Neuronal stem cell (in vitro differentiated cells): ENCODE results near the gene SYCP2.
A peak's percentile ranks its signal among the peaks of the same experiment; 100 is the strongest.

Source experiments
- DNase-seq: peaks from one replicate; pipeline ENCODE4 v3.0.0-alpha.2; 2013; ENCODE audit warnings: low spot score
- H2AFZ ChIP-seq: one replicate; pipeline ENCODE4 v1.6.1; 2013; ENCODE audit warnings: mild to moderate bottlenecking, low read length, inconsistent platforms
- H2AK5ac ChIP-seq: 2 replicates; pipeline ENCODE4 v1.6.1; 2013; ENCODE audit warnings: low read depth, mild to moderate bottlenecking, inconsistent platforms, low read length, moderate library complexity, mixed read lengths
- H2BK120ac ChIP-seq: 2 replicates; pipeline ENCODE4 v1.6.1; 2013; ENCODE audit warnings: low read depth, mild to moderate bottlenecking, inconsistent platforms, low read length, moderate library complexity, mixed read lengths
- H2BK12ac ChIP-seq: one replicate; pipeline ENCODE4 v1.6.1; 2013; ENCODE audit warnings: low read length, inconsistent platforms
- H2BK15ac ChIP-seq: 2 replicates; pipeline ENCODE4 v1.6.1; 2013; ENCODE audit warnings: mild to moderate bottlenecking, low read length, inconsistent platforms, mixed read lengths
- H2BK5ac ChIP-seq: one replicate; pipeline ENCODE4 v1.6.1; 2013; ENCODE audit warnings: inconsistent platforms, mild to moderate bottlenecking, low read length, moderate library complexity
- H3K14ac ChIP-seq: one replicate; pipeline ENCODE4 v1.6.1; 2013; ENCODE audit warnings: low read length, inconsistent platforms
- H3K18ac ChIP-seq: 2 replicates; pipeline ENCODE4 v1.6.1; 2013; ENCODE audit warnings: low read length, inconsistent platforms
- H3K23ac ChIP-seq: 2 replicates; pipeline ENCODE4 v1.6.1; 2013; ENCODE audit warnings: low read depth, mild to moderate bottlenecking, mixed read lengths, low read length, inconsistent platforms; ENCODE audit not compliant: poor library complexity
- H3K27ac ChIP-seq: replicated peaks from 3 replicates; pipeline ENCODE4 v1.5.1; 2013; ENCODE audit warnings: low read length, inconsistent platforms
- H3K27me3 ChIP-seq, 3 experiments: 2 replicates each; pipeline ENCODE4 v1.6.1; 2013; ENCODE audit warnings: low read length in 3 of 3, mild to moderate bottlenecking in 2 of 3, inconsistent platforms in 1 of 3, low read depth in 1 of 3, mixed read lengths in 1 of 3, moderate library complexity in 1 of 3; ENCODE audit not compliant: control insufficient read depth in 3 of 3, insufficient read depth in 3 of 3
- H3K36me3 ChIP-seq, 2 donors: replicated peaks in 1 of 2; 2 replicates each; pipeline ENCODE4 v1.6.1; 2013; ENCODE audit warnings: low read length in 2 of 2; ENCODE audit not compliant: control insufficient read depth in 2 of 2, insufficient read depth in 2 of 2
- H3K4ac ChIP-seq: 2 replicates; pipeline ENCODE4 v1.6.1; 2013; ENCODE audit warnings: inconsistent platforms, mild to moderate bottlenecking, low read length, moderate library complexity
- H3K4me1 ChIP-seq, 2 donors: 1 replicate in 1 of 2; 2 replicates in 1 of 2; pipeline ENCODE4 v1.6.1; 2013; ENCODE audit warnings: low read length in 2 of 2, low read depth in 1 of 2; ENCODE audit not compliant: control insufficient read depth in 2 of 2, insufficient read depth in 1 of 2
- H3K4me2 ChIP-seq: one replicate; pipeline ENCODE4 v1.6.1; 2013; ENCODE audit warnings: mild to moderate bottlenecking, low read length, inconsistent platforms; ENCODE audit not compliant: insufficient read depth, poor library complexity, severe bottlenecking
- H3K4me3 ChIP-seq, 2 donors: 2 replicates each; pipeline ENCODE4 v1.5.1; 2013; ENCODE audit warnings: low read length in 2 of 2, mild to moderate bottlenecking in 2 of 2, inconsistent platforms in 1 of 2, moderate library complexity in 1 of 2
- H3K79me1 ChIP-seq: one replicate; pipeline ENCODE4 v1.6.1; 2013; ENCODE audit warnings: low read depth, mild to moderate bottlenecking, inconsistent platforms, low read length, moderate library complexity
- H3K9ac ChIP-seq: one replicate; pipeline ENCODE4 v1.6.1; 2013; ENCODE audit warnings: mild to moderate bottlenecking, low read depth, low read length, inconsistent platforms; ENCODE audit not compliant: poor library complexity
- H3K9me3 ChIP-seq, 2 donors: replicated peaks in 1 of 2; 2 replicates each; pipeline versions ENCODE3 to v1.6.1; 2013; ENCODE audit warnings: low read length in 2 of 2, mild to moderate bottlenecking in 2 of 2, inconsistent platforms in 1 of 2, low read depth in 1 of 2, mixed read lengths in 1 of 2, moderate library complexity in 1 of 2; ENCODE audit not compliant: control insufficient read depth in 2 of 2, insufficient read depth in 1 of 2
- H4K8ac ChIP-seq: one replicate; pipeline ENCODE4 v1.6.1; 2013; ENCODE audit warnings: low read depth, mild to moderate bottlenecking, inconsistent platforms, low read length, moderate library complexity
- H4K91ac ChIP-seq: one replicate; pipeline ENCODE4 v1.6.1; 2013; ENCODE audit warnings: low read length, low read depth, mild to moderate bottlenecking, inconsistent platforms; ENCODE audit not compliant: poor library complexity
- WGBS, 2 donors: extraction: QIAGEN DNeasy Blood & Tissue Kit; methylation state at CpG; one replicate each; pipeline ENCODE4 v1.1.7; 2013; ENCODE audit warnings: missing lambda C conversion rate in 2 of 2, mixed read lengths in 1 of 2; ENCODE audit not compliant: insufficient read length in 2 of 2, insufficient replicate concordance in 1 of 2; ENCODE audit errors: extremely low coverage in 2 of 2; 5-methylcytosine and 5-hydroxymethylcytosine counted together

The SYCP2 gene

DNA sequence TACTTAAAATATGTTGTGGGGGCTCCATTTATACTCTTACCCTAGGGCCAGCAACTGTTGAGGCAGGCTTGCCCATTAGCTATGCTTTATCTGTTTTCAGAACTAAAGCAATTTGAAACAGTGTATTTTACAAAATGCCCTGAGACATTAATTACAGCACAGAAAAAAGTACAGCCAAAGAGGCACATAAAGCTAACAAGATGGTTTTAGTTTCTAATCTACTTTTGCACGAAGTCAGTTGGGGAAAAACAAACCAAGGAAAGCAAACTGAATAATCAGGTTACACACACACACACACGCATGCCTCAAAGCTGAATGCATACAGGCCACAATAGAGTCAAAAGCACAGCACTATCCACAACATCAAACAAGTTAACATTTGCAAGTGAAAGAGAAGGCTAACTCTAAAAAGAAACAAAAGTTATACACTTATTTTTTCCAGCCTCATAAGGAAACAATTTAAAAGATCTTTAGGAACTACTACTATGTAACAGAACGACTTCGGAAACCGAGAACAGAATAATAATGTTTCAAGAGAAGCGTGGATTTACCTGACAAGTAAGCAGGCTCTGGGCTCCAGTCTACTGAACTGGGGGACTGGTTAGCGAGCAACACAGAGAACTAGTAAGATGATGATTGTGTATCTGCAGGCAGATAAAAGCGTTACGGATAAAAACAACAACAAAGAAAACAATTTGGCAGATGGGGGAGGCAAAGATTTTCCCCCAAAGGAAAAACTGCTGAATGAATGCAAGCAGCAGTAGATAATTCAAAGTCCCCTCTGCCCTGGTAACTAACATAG is 1.7 kb downstream of the SYCP2 start:
- Histone ChIP-seq H3K36me3 (no peaks in the 10 kb centered on the region), H4K91ac (no peak overlapping the region), H2BK5ac (no peak overlapping the region), H3K14ac (no peak overlapping the region), H2BK12ac (no peak overlapping the region), H3K4me3 (no peak overlapping the region), H2AFZ (peak overlapping the region; percentile 38), H3K27ac (no peak overlapping the region), H2BK15ac (no peak overlapping the region), H2AK5ac (no peak overlapping the region), H2BK120ac (no peak overlapping the region), H3K4me1 (peaks cover 0 to 9% of the 10 kb centered on the region in 2 donors), H3K9ac (no peak overlapping the region), H3K4ac (no peak overlapping the region), H3K79me1 (peaks cover 2% of the 10 kb centered on the region), H3K18ac (no peak overlapping the region), H3K23ac (no peak overlapping the region), H3K27me3 (peaks cover 0 to 7% (median 0%) of the 10 kb centered on the region in 3 experiments), H3K4me2 (no peak overlapping the region), H3K9me3 (peaks cover 0 to 2% of the 10 kb centered on the region in 2 donors), H4K8ac (no peak overlapping the region)
- no peak for DNase-seq
- no CpG with 5 or more reads among the region's 9 CpGs for WGBS, 2 donors

DNA sequence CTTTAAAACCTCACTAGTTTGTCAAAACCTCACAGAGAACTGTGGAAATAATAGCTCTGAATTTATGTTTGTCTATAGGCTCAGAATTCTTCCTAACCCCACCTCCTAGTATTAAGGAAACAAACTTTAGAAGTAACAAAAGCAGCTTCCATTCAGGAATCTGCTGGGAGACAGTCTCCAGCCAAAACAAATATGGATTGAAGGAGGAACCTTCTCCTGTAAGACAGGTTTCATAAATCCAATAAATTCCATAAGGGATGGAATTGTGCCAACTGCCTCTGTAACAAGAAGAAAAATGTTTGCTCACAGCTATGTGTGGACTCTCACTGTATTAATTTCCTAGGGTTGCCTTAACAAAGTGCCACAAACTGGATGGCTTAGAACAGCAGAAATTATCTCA is 7.5 kb downstream of the SYCP2 start:
- H2BK12ac ChIP-seq: no peak overlapping the region
- H3K9ac ChIP-seq: no peak overlapping the region
- no peak overlapping the region for H3K27ac ChIP-seq
- no peak overlapping the region for H2BK15ac ChIP-seq
- no peak overlapping the region for H4K91ac ChIP-seq
- H2AK5ac ChIP-seq: no peak overlapping the region
- H3K4me2 ChIP-seq: no peak overlapping the region
- H3K14ac ChIP-seq: no peak overlapping the region
- H3K27me3 ChIP-seq: peaks cover 0 to 2% (median 0%) of the 10 kb centered on the region in 3 experiments
- no peak overlapping the region for H2BK120ac ChIP-seq
- H3K9me3 ChIP-seq: no peaks in the 10 kb centered on the region
- DNase-seq: no peak
- H4K8ac ChIP-seq: no peak overlapping the region
- H2BK5ac ChIP-seq: no peak overlapping the region
- no peak overlapping the region for H3K4ac ChIP-seq
- no peaks in the 10 kb centered on the region for H3K4me1 ChIP-seq
- no peak overlapping the region for H3K23ac ChIP-seq
- H3K18ac ChIP-seq: no peak overlapping the region
- no peak overlapping the region for H3K4me3 ChIP-seq
- H2AFZ ChIP-seq: no peak overlapping the region
- H3K79me1 ChIP-seq: no peaks in the 10 kb centered on the region
- H3K36me3 ChIP-seq: no peaks in the 10 kb centered on the region

GRCh38 chr20:59925359-59925758 is 8.1 kb downstream of the SYCP2 start:
- H3K23ac ChIP-seq: no peak overlapping the region
- no peak overlapping the region for H2AFZ ChIP-seq
- no peak overlapping the region for H3K4me2 ChIP-seq
- no peak overlapping the region for H3K4me3 ChIP-seq
- no peak overlapping the region for H4K91ac ChIP-seq
- no peak overlapping the region for H3K18ac ChIP-seq
- no peaks in the 10 kb centered on the region for H3K36me3 ChIP-seq
- no peak overlapping the region for H3K9ac ChIP-seq
- H3K14ac ChIP-seq: no peak overlapping the region
- no peak overlapping the region for H3K4ac ChIP-seq
- no peaks in the 10 kb centered on the region for H3K9me3 ChIP-seq
- no peak overlapping the region for H2BK12ac ChIP-seq
- DNase-seq: no peak
- H4K8ac ChIP-seq: no peak overlapping the region
- no peak overlapping the region for H2AK5ac ChIP-seq
- no peaks in the 10 kb centered on the region for H3K79me1 ChIP-seq
- no peak overlapping the region for H2BK5ac ChIP-seq
- H2BK120ac ChIP-seq: no peak overlapping the region
- no peak overlapping the region for H2BK15ac ChIP-seq
- no CpG with 5 or more reads among the region's 1 CpG for WGBS, 2 donors
- no peak overlapping the region for H3K27ac ChIP-seq
- no peaks in the 10 kb centered on the region for H3K4me1 ChIP-seq
- peaks cover 0 to 2% (median 0%) of the 10 kb centered on the region in 3 experiments for H3K27me3 ChIP-seq

DNA sequence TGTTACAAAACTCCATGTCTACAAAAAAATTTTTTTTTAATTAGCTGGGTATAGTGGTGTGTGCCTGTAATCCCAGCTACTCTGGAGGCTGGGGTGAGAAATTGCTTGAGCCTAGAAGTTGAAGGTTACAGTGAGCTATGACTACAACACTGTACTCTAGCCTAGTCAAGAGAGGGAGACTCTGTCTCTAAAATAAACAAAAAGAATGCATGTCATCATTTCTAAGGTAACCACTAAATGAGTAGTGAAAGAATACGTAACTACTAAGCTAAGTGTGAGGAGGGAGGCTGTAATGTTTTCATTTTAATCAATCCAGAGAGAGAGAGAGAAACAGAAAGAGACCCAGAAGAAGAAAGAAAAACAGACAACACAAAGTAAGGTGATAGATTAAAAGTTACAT is 9.9 kb downstream of the SYCP2 start:
- Histone ChIP-seq H3K14ac (no peak overlapping the region), H3K9ac (no peak overlapping the region), H3K79me1 (no peaks in the 10 kb centered on the region), H2BK15ac (no peak overlapping the region), H2BK12ac (no peak overlapping the region), H3K4ac (no peak overlapping the region), H2AK5ac (no peak overlapping the region), H3K27ac (no peak overlapping the region), H2BK5ac (no peak overlapping the region), H3K18ac (no peak overlapping the region), H2BK120ac (no peak overlapping the region), H4K8ac (no peak overlapping the region), H3K4me2 (no peak overlapping the region), H3K4me3 (no peak overlapping the region), H4K91ac (no peak overlapping the region), H3K4me1 (no peaks in the 10 kb centered on the region), H3K36me3 (no peaks in the 10 kb centered on the region), H2AFZ (no peak overlapping the region), H3K27me3 (peaks cover 0 to 2% (median 0%) of the 10 kb centered on the region in 3 experiments), H3K23ac (no peak overlapping the region), H3K9me3 (no peaks in the 10 kb centered on the region)
- no peak for DNase-seq
- no CpG with 5 or more reads among the region's 1 CpG for WGBS, 2 donors
